BE2C (cell line): ENCODE results near the gene CD177.
A peak's percentile ranks its signal among the peaks of the same experiment; 100 is the strongest.
"Not testable (repeated sequence)": the region's sequence is repeated elsewhere in the genome, so short reads cannot be mapped to it uniquely, and the experiment has no call there.

Source experiments
- DNase-seq: peaks from one replicate; pipeline ENCODE4 v3.0.0-alpha.2; 2020
- H3K27me3 ChIP-seq: fragments of 250-450 bp; sonication (Bioruptor Pico); 2 replicates; pipeline ENCODE4 v1.5.1; 2020; ENCODE audit warnings: mild to moderate bottlenecking
- H3K36me3 ChIP-seq: fragments of 250-450 bp; sonication (Bioruptor Pico); 2 replicates; pipeline ENCODE4 v1.5.1; 2020; ENCODE audit warnings: mild to moderate bottlenecking
- H3K4me1 ChIP-seq: fragments of 250-450 bp; sonication (Bioruptor Pico); 2 replicates; pipeline ENCODE4 v1.5.1; 2020
- H3K4me3 ChIP-seq: 2 replicates; pipeline ENCODE4 v1.5.1; 2011; ENCODE audit warnings: low read depth, low read length
- H3K9me3 ChIP-seq: fragments of 250-450 bp; sonication (Bioruptor Pico); 2 replicates; pipeline ENCODE4 v1.5.1; 2020
- CTCF ChIP-seq: IDR thresholded peaks from 2 replicates; pipeline ENCODE4 v1.5.1; 2012; ENCODE audit warnings: mild to moderate bottlenecking, low read depth, low read length

CD177 gene

GRCh38 chr19:43351998-43352746 is 1.3 kb upstream of the CD177 start:
- Histone ChIP-seq H3K36me3 (no peaks in the 10 kb centered on the region), H3K27me3 (no peaks in the 10 kb centered on the region), H3K9me3 (no peaks in the 10 kb centered on the region), H3K4me1 (no peaks in the 10 kb centered on the region), H3K4me3 (no peak overlapping the region)
- TF ChIP-seq CTCF: no peak
- DNase-seq: no peak

- H3K4me3 ChIP-seq: no peak overlapping the region
- no peaks in the 10 kb centered on the region for H3K36me3 ChIP-seq
- no peaks in the 10 kb centered on the region for H3K27me3 ChIP-seq
- no peaks in the 10 kb centered on the region for H3K9me3 ChIP-seq
- DNase-seq: no peak
- TF ChIP-seq CTCF: no peak
- no peaks in the 10 kb centered on the region for H3K4me1 ChIP-seq
Measured at GRCh38 chr19:43354305-43354627, 780 bp downstream of the CD177 start.

- H3K4me1 ChIP-seq, H3K9me3 ChIP-seq, H3K27me3 ChIP-seq, DNase-seq, H3K36me3 ChIP-seq, H3K4me3 ChIP-seq: not testable (repeated sequence)
Measured at GRCh38 chr19:43356749-43357148, 3.3 kb downstream of the CD177 start.

- no peak overlapping the region for H3K4me3 ChIP-seq
- H3K27me3 ChIP-seq: no peaks in the 10 kb centered on the region
- H3K4me1 ChIP-seq: no peaks in the 10 kb centered on the region
- peak; percentile 27 for DNase-seq
- no peak for TF ChIP-seq CTCF
- no peaks in the 10 kb centered on the region for H3K36me3 ChIP-seq
- H3K9me3 ChIP-seq: no peaks in the 10 kb centered on the region
Measured at GRCh38 chr19:43362179-43362578, 8.7 kb downstream of the CD177 start.

GRCh38 chr19:43362745-43363144 is 9.3 kb downstream of the CD177 start:
- Histone ChIP-seq H3K4me1 (no peaks in the 10 kb centered on the region), H3K36me3 (no peaks in the 10 kb centered on the region), H3K4me3 (no peak overlapping the region), H3K27me3 (no peaks in the 10 kb centered on the region), H3K9me3 (no peaks in the 10 kb centered on the region)
- TF ChIP-seq CTCF: no peak
- no peak for DNase-seq

- H3K4me3 ChIP-seq, H3K4me1 ChIP-seq, H3K9me3 ChIP-seq, H3K27me3 ChIP-seq, H3K36me3 ChIP-seq, DNase-seq: not testable (repeated sequence)
Measured at GRCh38 chr19:43365677-43366076, 12.2 kb downstream of the CD177 start.

GRCh38 chr19:43367822-43368221 is 14.3 kb downstream of the CD177 start:
- H3K27me3 ChIP-seq: no peaks in the 10 kb centered on the region
- H3K9me3 ChIP-seq: no peaks in the 10 kb centered on the region
- DNase-seq: no peak
- H3K4me1 ChIP-seq: no peaks in the 10 kb centered on the region
- H3K4me3 ChIP-seq: no peak overlapping the region
- H3K36me3 ChIP-seq: no peaks in the 10 kb centered on the region
- TF ChIP-seq CTCF: no peak

- not testable (repeated sequence) for DNase-seq, H3K4me3 ChIP-seq, H3K27me3 ChIP-seq, H3K9me3 ChIP-seq, H3K4me1 ChIP-seq, H3K36me3 ChIP-seq
Measured at GRCh38 chr19:43368897-43369296, 15.4 kb downstream of the CD177 start.
